Frontal cortex (tissue), 4 donors: ENCODE results near the gene SLC2A10. TPM values are rescaled to one million over a fixed set of nuclear protein-coding genes. Genes with fewer than 3 reads are reported as not detected.

Source experiments
- DNase-seq, 2 donors: peaks; one replicate each; pipeline ENCODE4 v3.0.0; 2012; ENCODE audit warnings: low spot score in 2 of 2
- FAIRE-seq: peaks from 2 replicates; lab custom pipeline; 2012; peaks lifted over from hg19 to GRCh38; lab: Jason Lieb, UNC
- total RNA-seq: library from RNA; depleted of rRNA; stranded (reverse); fragments of >200 nt; gene quantifications from one replicate; pipeline ENCODE4 v1.2.3, GENCODE V29; 2014
- donor health status: control.
- donor health status: control.
- donor health status: control.

SLC2A10 gene
- total RNA-seq, 1 donor from 2014 or later: 3.7 TPM

GRCh38 chr20:46681032-46681854 lies 28.2 kb upstream of the SLC2A10 start:
- FAIRE-seq (no peak), DNase-seq (peak; percentile 57 to 60)

- no peak for FAIRE-seq
These were observed 27.2 kb upstream of the SLC2A10 start for GRCh38 chr20:46682063-46682821.

GRCh38 chr20:46683011-46683667 lies 26.3 kb upstream of the SLC2A10 start:
- DNase-seq (no peak), FAIRE-seq (no peak)

More at GRCh38 chr20:46682063-46682821, 27.2 kb upstream of the SLC2A10 start:
- DNase-seq: no peak

DNA sequence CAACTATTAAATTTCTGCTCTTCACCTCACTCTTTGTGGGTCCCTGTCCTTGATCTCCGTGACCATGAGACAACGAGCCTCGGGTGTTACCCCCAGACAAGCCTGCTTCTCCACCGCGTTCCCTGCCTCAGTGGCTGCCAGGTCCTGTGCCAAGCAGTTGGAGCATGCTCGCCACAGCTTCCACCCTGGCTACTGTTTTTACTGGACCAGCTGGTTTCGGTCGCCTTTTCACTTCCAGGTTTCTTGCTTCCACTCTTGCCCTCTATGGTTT lies 25.8 kb upstream of the SLC2A10 start:
- no peak for FAIRE-seq

GRCh38 chr20:46683939-46684750 lies 25.3 kb upstream of the SLC2A10 start:
- no peak for FAIRE-seq
- DNase-seq: no peak

More for the DNA sequence above, 25.8 kb upstream of the SLC2A10 start:
- no peak for DNase-seq

- peak in 1 of 2 donors; percentile 22 for DNase-seq
- no peak for FAIRE-seq
These were observed 21.0 kb upstream of the SLC2A10 start for GRCh38 chr20:46688151-46689081.

GRCh38 chr20:46689082-46689753 lies 20.2 kb upstream of the SLC2A10 start, which contains the start of gene TP53RK:
TSS of gene TP53RK (minus strand) at chr20:46689444. CDS start at chr20:46689414, 30 bp downstream.
- FAIRE-seq (no peak), DNase-seq (peak; percentile 85 to 93)

DNA sequence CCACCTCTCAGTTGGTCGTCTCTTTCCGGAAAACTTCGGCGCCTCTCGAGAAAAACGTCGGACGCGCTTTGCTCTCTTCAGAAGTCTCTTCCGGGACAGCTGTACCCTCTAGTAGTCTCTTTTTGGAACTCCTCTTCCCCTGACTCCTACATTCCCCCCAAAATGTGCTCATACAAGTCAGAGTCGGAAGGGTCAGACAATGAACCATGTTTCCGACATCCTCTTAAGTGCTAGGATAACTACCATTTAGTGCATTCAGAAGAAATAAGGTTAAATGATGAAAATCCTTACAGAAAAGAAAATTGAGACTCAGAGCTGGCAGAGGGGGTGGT lies 19.7 kb upstream of the SLC2A10 start:
- FAIRE-seq (no peak), DNase-seq (no peak)

DNA sequence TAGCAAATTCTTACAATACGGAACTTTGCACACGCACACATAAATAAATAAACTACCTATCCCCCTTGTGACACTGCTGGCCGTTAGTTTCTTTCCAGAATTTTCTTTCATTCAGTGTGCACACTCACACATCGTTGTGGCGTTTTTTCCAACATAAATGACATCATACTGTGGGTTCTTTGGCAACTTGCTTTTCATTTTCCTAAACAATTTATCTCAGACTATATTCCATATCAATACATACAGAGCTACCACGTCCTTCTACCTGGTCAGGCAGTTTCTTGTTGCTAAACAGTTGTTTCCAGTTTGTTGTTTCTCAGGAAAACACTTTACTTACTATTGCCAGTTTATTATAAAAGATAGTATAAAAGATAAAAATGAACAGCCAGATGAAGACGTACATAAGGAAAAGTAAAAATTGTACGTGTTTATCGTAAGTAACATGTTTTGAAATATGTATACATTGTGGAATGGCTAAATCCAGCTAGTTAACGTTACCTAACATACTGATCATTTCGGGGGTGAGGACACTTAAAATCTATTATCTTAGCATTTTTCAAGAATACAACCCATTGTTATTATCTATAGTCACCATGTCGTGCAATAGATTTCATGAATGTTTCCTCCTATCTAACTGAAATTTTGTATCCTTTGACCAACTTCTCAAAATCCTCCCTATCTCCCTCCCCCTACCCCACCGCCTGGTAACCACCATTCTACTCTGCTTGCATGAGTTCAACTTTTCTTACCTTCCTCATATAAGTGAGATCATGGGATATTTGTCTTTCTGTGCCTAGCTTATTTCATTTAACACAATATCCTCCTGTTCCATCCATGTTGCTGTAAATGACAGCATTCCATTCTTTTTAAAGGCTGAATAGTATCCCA lies 19.0 kb upstream of the SLC2A10 start:
- FAIRE-seq (no peak), DNase-seq (no peak)

GRCh38 chr20:46691196-46691595 lies 18.3 kb upstream of the SLC2A10 start:
- DNase-seq (no peak), FAIRE-seq (no peak)

DNA sequence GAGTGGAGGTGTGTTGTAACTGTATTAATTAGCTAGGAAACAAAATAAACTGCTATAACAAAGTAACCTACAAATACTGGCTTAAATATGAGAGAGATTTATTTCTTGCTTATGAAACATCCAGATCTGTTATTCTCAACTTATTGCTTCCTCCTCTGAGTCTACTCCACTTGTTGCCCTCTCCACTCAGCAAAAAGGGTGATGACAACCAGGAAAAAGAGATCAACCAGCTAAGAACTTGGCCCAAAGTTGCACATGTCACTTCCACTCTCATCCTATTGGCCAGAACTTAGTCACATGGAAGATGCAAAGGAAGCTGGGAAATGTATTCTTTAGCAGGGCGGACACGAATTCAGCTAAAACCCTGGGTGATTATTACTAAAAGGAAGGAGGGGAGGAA lies 15.0 kb upstream of the SLC2A10 start:
- FAIRE-seq (no peak), DNase-seq (no peak)

- DNase-seq: peak in 1 of 2 donors; percentile 29
- no peak for FAIRE-seq
These were observed 13.6 kb upstream of the SLC2A10 start for GRCh38 chr20:46695892-46696291.

DNA sequence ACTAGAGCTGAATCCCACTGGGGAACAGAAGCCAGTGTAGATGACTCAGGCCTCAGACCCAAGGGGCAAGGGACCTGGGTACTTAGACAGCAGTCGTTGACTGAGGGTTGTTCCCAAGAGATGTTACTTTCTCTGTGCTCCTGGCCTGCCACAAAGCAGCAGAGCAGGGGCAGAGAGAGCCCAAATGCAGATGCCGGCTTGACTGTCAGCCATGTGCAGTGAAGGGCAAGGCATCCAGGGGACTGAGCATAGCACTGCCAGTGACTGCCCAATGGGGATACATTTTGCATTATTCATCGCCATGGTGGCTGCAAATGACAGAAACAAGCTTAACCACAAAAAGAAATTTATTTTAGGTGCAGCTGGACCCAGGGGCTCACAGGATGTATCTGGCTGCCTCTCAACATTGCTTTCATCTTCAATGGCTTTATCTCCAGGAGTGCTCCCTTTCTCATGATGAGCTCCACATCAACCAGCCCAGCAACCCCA lies 12.6 kb upstream of the SLC2A10 start:
- FAIRE-seq: no peak
- no peak for DNase-seq

- DNase-seq (no peak), FAIRE-seq (no peak)
These were observed 10.7 kb upstream of the SLC2A10 start for GRCh38 chr20:46698788-46699187.

GRCh38 chr20:46699651-46700359 lies 9.6 kb upstream of the SLC2A10 start:
- FAIRE-seq: no peak
- DNase-seq: no peak

- FAIRE-seq (no peak), DNase-seq (no peak)
These were observed 9.0 kb upstream of the SLC2A10 start for GRCh38 chr20:46700481-46700880.

- DNase-seq (no peak), FAIRE-seq (no peak)
These were observed 8.4 kb upstream of the SLC2A10 start for GRCh38 chr20:46701057-46701456.
